Measurements from ENCODE around the gene NAGLU. TPM values are rescaled to one million over a fixed set of nuclear protein-coding genes. Genes with fewer than 3 reads are reported as not detected.

NAGLU gene
- polyA plus RNA-seq: 10 to 100 TPM; 25.3 to 47.0 (median 32.7) TPM
- long read RNA-seq, donor 1: 0 reads
- long read RNA-seq, donor 2, partial matches to known transcripts: 0 of 1 reads
- long read RNA-seq, donor 2, other reads (novel, unspliced or antisense): 0 of 1 reads
- long read RNA-seq, donor 3, transcript NAGLU-201 (6 exons, 2,544 nt): major isoform, 5 of 5 reads
- long read RNA-seq, donor 3, partial matches to known transcripts: 0 of 5 reads
- long read RNA-seq, donor 3, other reads (novel, unspliced or antisense): 0 of 5 reads
- long read RNA-seq, donor 4: 0 reads
- long read RNA-seq, donor 5: 0 reads
- long read RNA-seq, donor 6, transcript NAGLU-201 (6 exons, 2,544 nt): major isoform, 6 of 6 reads
- long read RNA-seq, donor 6, partial matches to known transcripts: 0 of 6 reads
- long read RNA-seq, donor 6, other reads (novel, unspliced or antisense): 0 of 6 reads
- long read RNA-seq, donor 7, partial matches to known transcripts: 0 of 4 reads
- long read RNA-seq, donor 7, other reads (novel, unspliced or antisense): 0 of 4 reads
- long read RNA-seq, donor 8: 0 reads
- long read RNA-seq, donor 9, partial matches to known transcripts: 0 of 3 reads
- long read RNA-seq, donor 9, other reads (novel, unspliced or antisense): 0 of 3 reads
- long read RNA-seq, donor 10, partial matches to known transcripts: 0 of 3 reads
- long read RNA-seq, donor 10, other reads (novel, unspliced or antisense): 0 of 3 reads

GRCh38 chr17:42536048-42536371 lies at the start of gene NAGLU:
Gene NAGLU, plus strand, starts transcription at chr17:42536241. Its CDS starts 32 bp downstream, at chr17:42536273.
- peak within 1 kb of the TSS; percentile 64 to 88 (median 76) for H3K27ac ChIP-seq (ENCODE audit: low read depth in 1 of 3, low read length in 2 of 3)
- H3K4me3 ChIP-seq (ENCODE audit: low read depth in 1 of 3, low read length in 3 of 3): peak within 1 kb of the TSS; percentile 69 to 80 (median 79)
- H3K9me3 ChIP-seq (ENCODE audit: control insufficient read depth in 2 of 2, insufficient read depth in 1 of 2, low read depth in 1 of 2, low read length in 1 of 2): no peaks in the 10 kb centered on the region
- H3K4me1 ChIP-seq (ENCODE audit: control insufficient read depth in 3 of 3, insufficient read depth in 2 of 3, low read depth in 1 of 3, low read length in 2 of 3): peaks cover 7 to 33% (median 8%) of the 10 kb centered on the region in 3 donors
- FAIRE-seq (no peak), DNase-seq (peak; percentile 90 to 96)
- no peaks in the 10 kb centered on the region for H3K27me3 ChIP-seq (ENCODE audit: control insufficient read depth in 3 of 3, insufficient read depth in 3 of 3, low read length in 3 of 3)
- peaks cover 0 to 34% (median 0%) of the 10 kb centered on the region in 3 donors for H3K36me3 ChIP-seq (ENCODE audit: control insufficient read depth in 3 of 3, insufficient read depth in 2 of 3, low read depth in 1 of 3, low read length in 3 of 3)
- 0 to 1% (median 0%) methylated on average over 27 to 40 of the region's 40 CpGs for WGBS, 3 donors

- 85 to 87% (median 86%) methylated on average over 1 of the region's 1 CpG for WGBS, 3 donors
- FAIRE-seq (no peak), DNase-seq (no peak)
- H3K4me3 ChIP-seq (ENCODE audit: low read depth in 1 of 3, low read length in 3 of 3): no peak overlapping the region
- H3K36me3 ChIP-seq (ENCODE audit: control insufficient read depth in 3 of 3, insufficient read depth in 2 of 3, low read depth in 1 of 3, low read length in 3 of 3): peaks cover 5 to 72% (median 33%) of the 10 kb centered on the region in 3 donors
- H3K27ac ChIP-seq (ENCODE audit: low read depth in 1 of 3, low read length in 2 of 3): no peak overlapping the region
- no peaks in the 10 kb centered on the region for H3K4me1 ChIP-seq (ENCODE audit: control insufficient read depth in 3 of 3, insufficient read depth in 2 of 3, low read depth in 1 of 3, low read length in 2 of 3)
- H3K9me3 ChIP-seq (ENCODE audit: control insufficient read depth in 2 of 2, insufficient read depth in 1 of 2, low read depth in 1 of 2, low read length in 1 of 2): no peaks in the 10 kb centered on the region
- H3K27me3 ChIP-seq (ENCODE audit: control insufficient read depth in 3 of 3, insufficient read depth in 3 of 3, low read length in 3 of 3): no peaks in the 10 kb centered on the region
These were observed 48.0 kb upstream of the NAGLU start for GRCh38 chr17:42488032-42488431.

GRCh38 chr17:42493319-42493718 lies 42.7 kb upstream of the NAGLU start:
- no peaks in the 10 kb centered on the region for H3K4me1 ChIP-seq (ENCODE audit: control insufficient read depth in 3 of 3, insufficient read depth in 2 of 3, low read depth in 1 of 3, low read length in 2 of 3)
- H3K4me3 ChIP-seq (ENCODE audit: low read depth in 1 of 3, low read length in 3 of 3): no peak overlapping the region
- no peaks in the 10 kb centered on the region for H3K27me3 ChIP-seq (ENCODE audit: control insufficient read depth in 3 of 3, insufficient read depth in 3 of 3, low read length in 3 of 3)
- no peak overlapping the region for H3K27ac ChIP-seq (ENCODE audit: low read depth in 1 of 3, low read length in 2 of 3)
- H3K9me3 ChIP-seq (ENCODE audit: control insufficient read depth in 2 of 2, insufficient read depth in 1 of 2, low read depth in 1 of 2, low read length in 1 of 2): no peaks in the 10 kb centered on the region
- H3K36me3 ChIP-seq (ENCODE audit: control insufficient read depth in 3 of 3, insufficient read depth in 2 of 3, low read depth in 1 of 3, low read length in 3 of 3): peaks cover 14 to 75% (median 31%) of the 10 kb centered on the region in 3 donors
- no peak for DNase-seq
- WGBS, 3 donors: 57 to 78% (median 70%) methylated on average over 3 of the region's 3 CpGs
- FAIRE-seq: no peak

DNA sequence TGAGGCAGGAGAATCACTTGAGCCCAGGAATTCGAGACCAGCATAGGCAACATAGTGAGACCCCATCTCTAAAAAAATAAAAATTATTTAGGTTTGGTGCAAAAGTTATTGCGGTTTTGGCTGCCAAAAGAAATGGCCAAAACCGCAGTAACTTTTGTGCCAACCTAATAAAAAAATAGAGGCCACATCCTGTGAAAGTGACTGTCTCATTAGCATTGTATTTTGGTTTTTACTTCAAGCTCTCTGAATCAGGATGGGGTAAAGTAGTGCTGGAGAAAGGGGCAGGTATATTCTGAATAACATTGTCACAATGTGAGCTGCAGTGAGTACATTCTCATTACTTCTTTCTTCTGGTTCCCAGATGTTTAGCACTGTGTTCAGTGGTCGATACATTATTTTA lies 41.4 kb upstream of the NAGLU start:
- WGBS, 3 donors: 54 to 84% (median 63%) methylated on average over 4 of the region's 4 CpGs
- FAIRE-seq (no peak), DNase-seq (no peak)
- Histone ChIP-seq H3K36me3 (ENCODE audit: control insufficient read depth in 3 of 3, insufficient read depth in 2 of 3, low read depth in 1 of 3, low read length in 3 of 3) (peaks cover 9 to 75% (median 26%) of the 10 kb centered on the region in 3 donors), H3K4me3 (ENCODE audit: low read depth in 1 of 3, low read length in 3 of 3) (no peak overlapping the region), H3K27ac (ENCODE audit: low read depth in 1 of 3, low read length in 2 of 3) (no peak overlapping the region), H3K27me3 (ENCODE audit: control insufficient read depth in 3 of 3, insufficient read depth in 3 of 3, low read length in 3 of 3) (no peaks in the 10 kb centered on the region), H3K4me1 (ENCODE audit: control insufficient read depth in 3 of 3, insufficient read depth in 2 of 3, low read depth in 1 of 3, low read length in 2 of 3) (no peaks in the 10 kb centered on the region), H3K9me3 (ENCODE audit: control insufficient read depth in 2 of 2, insufficient read depth in 1 of 2, low read depth in 1 of 2, low read length in 1 of 2) (no peaks in the 10 kb centered on the region)

DNA sequence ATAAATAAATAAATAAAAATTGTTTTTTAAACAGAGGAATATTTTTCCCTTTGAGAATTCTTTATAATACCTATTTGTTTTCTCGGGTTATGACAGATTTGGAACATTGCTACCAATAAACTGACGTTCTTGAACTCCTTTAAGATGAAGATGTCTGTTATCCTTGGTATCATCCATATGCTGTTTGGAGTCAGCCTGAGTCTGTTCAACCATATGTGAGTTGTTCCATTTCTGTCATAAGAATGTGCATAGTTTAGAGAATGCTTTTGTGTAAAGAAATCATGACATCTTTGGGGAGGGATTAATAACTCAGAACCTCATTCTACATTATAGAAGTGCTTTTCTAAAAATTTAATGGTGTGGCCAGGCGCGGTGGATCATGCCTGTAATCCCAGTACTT lies 37.2 kb upstream of the NAGLU start:
- no peaks in the 10 kb centered on the region for H3K9me3 ChIP-seq (ENCODE audit: control insufficient read depth in 2 of 2, insufficient read depth in 1 of 2, low read depth in 1 of 2, low read length in 1 of 2)
- no peak for FAIRE-seq
- no peak overlapping the region for H3K27ac ChIP-seq (ENCODE audit: low read depth in 1 of 3, low read length in 2 of 3)
- 92 to 97% (median 93%) methylated on average over 4 of the region's 4 CpGs for WGBS, 3 donors
- H3K36me3 ChIP-seq (ENCODE audit: control insufficient read depth in 3 of 3, insufficient read depth in 2 of 3, low read depth in 1 of 3, low read length in 3 of 3): peaks cover 14 to 61% (median 15%) of the 10 kb centered on the region in 3 donors
- no peaks in the 10 kb centered on the region for H3K4me1 ChIP-seq (ENCODE audit: control insufficient read depth in 3 of 3, insufficient read depth in 2 of 3, low read depth in 1 of 3, low read length in 2 of 3)
- H3K4me3 ChIP-seq (ENCODE audit: low read depth in 1 of 3, low read length in 3 of 3): no peak overlapping the region
- no peaks in the 10 kb centered on the region for H3K27me3 ChIP-seq (ENCODE audit: control insufficient read depth in 3 of 3, insufficient read depth in 3 of 3, low read length in 3 of 3)
- no peak for DNase-seq

DNA sequence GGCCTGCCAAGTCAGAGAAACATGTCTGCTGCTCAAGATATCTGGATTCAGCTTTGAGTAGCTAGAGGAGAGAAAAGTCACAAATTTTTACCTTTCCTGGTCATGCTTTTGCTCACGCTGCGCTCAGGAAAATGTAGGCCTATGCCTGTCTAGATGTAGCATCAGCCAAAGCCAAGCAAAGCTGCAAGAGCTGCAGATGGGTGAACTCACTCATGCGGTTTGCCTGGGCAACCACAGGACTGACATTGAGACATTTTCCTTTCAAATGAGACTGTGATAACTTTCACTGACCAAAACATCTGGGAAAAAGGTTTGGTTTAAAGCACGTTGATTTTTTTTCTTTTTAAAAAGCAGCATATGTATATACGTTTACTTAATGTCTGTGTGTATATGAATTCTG lies 34.0 kb upstream of the NAGLU start:
- FAIRE-seq: no peak
- 87 to 94% (median 91%) methylated on average over 5 of the region's 5 CpGs for WGBS, 3 donors
- peaks cover 5 to 61% (median 14%) of the 10 kb centered on the region in 3 donors for H3K36me3 ChIP-seq (ENCODE audit: control insufficient read depth in 3 of 3, insufficient read depth in 2 of 3, low read depth in 1 of 3, low read length in 3 of 3)

GRCh38 chr17:42502926-42503325 lies 33.1 kb upstream of the NAGLU start:
- Histone ChIP-seq H3K36me3 (ENCODE audit: control insufficient read depth in 3 of 3, insufficient read depth in 2 of 3, low read depth in 1 of 3, low read length in 3 of 3) (peaks cover 9 to 61% (median 16%) of the 10 kb centered on the region in 3 donors), H3K27ac (ENCODE audit: low read depth in 1 of 3, low read length in 2 of 3) (no peak overlapping the region), H3K27me3 (ENCODE audit: control insufficient read depth in 3 of 3, insufficient read depth in 3 of 3, low read length in 3 of 3) (no peaks in the 10 kb centered on the region), H3K9me3 (ENCODE audit: control insufficient read depth in 2 of 2, insufficient read depth in 1 of 2, low read depth in 1 of 2, low read length in 1 of 2) (no peaks in the 10 kb centered on the region), H3K4me3 (ENCODE audit: low read depth in 1 of 3, low read length in 3 of 3) (no peak overlapping the region), H3K4me1 (ENCODE audit: control insufficient read depth in 3 of 3, insufficient read depth in 2 of 3, low read depth in 1 of 3, low read length in 2 of 3) (no peaks in the 10 kb centered on the region)
- 88 to 97% (median 93%) methylated on average over 1 of the region's 1 CpG for WGBS, 3 donors
- FAIRE-seq: no peak
- no peak for DNase-seq

More for the DNA sequence above, 34.0 kb upstream of the NAGLU start:
- H3K27me3 ChIP-seq (ENCODE audit: control insufficient read depth in 3 of 3, insufficient read depth in 3 of 3, low read length in 3 of 3): no peaks in the 10 kb centered on the region
- no peaks in the 10 kb centered on the region for H3K4me1 ChIP-seq (ENCODE audit: control insufficient read depth in 3 of 3, insufficient read depth in 2 of 3, low read depth in 1 of 3, low read length in 2 of 3)
- no peaks in the 10 kb centered on the region for H3K9me3 ChIP-seq (ENCODE audit: control insufficient read depth in 2 of 2, insufficient read depth in 1 of 2, low read depth in 1 of 2, low read length in 1 of 2)
- no peak for DNase-seq
- no peak overlapping the region for H3K4me3 ChIP-seq (ENCODE audit: low read depth in 1 of 3, low read length in 3 of 3)
- no peak overlapping the region for H3K27ac ChIP-seq (ENCODE audit: low read depth in 1 of 3, low read length in 2 of 3)

DNA sequence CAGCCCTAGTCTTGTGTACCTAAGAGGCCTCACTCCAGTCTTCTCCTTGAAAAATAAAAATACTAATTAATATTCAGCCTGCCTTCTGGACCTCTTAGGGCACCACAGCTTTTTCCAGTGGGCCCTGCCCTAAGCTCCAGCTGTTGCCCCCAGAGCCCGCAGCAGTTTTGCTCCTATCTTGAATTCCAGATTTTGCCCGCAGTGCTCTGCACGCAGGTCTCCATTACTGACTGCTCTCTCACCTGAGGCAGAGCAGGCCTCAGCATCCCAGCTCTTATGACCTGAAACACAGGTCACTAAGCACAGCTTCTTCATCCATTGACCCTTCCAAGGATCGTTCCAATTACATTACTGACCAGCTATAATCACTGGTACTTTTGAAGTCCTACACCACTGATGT lies 28.4 kb upstream of the NAGLU start:
- no peak for DNase-seq
- no peak overlapping the region for H3K27ac ChIP-seq (ENCODE audit: low read depth in 1 of 3, low read length in 2 of 3)
- peaks cover 4 to 77% (median 15%) of the 10 kb centered on the region in 3 donors for H3K36me3 ChIP-seq (ENCODE audit: control insufficient read depth in 3 of 3, insufficient read depth in 2 of 3, low read depth in 1 of 3, low read length in 3 of 3)
- WGBS, 3 donors: 95 to 97% (median 96%) methylated on average over 4 of the region's 4 CpGs
- H3K4me1 ChIP-seq (ENCODE audit: control insufficient read depth in 3 of 3, insufficient read depth in 2 of 3, low read depth in 1 of 3, low read length in 2 of 3): peaks cover 0 to 12% (median 0%) of the 10 kb centered on the region in 3 donors
- H3K27me3 ChIP-seq (ENCODE audit: control insufficient read depth in 3 of 3, insufficient read depth in 3 of 3, low read length in 3 of 3): no peaks in the 10 kb centered on the region
- no peaks in the 10 kb centered on the region for H3K9me3 ChIP-seq (ENCODE audit: control insufficient read depth in 2 of 2, insufficient read depth in 1 of 2, low read depth in 1 of 2, low read length in 1 of 2)
- FAIRE-seq: no peak
- no peak overlapping the region for H3K4me3 ChIP-seq (ENCODE audit: low read depth in 1 of 3, low read length in 3 of 3)
